GM12892 (cell line): Measurements from ENCODE around the gene SPSB1.
"Not testable (repeated sequence)": the region's sequence is repeated elsewhere in the genome, so short reads cannot be mapped to it uniquely, and the experiment has no call there.

Experiments used
- DNase-seq: peaks from one replicate; pipeline ENCODE4 v3.0.0; 2011; ENCODE audit not compliant: insufficient read length
- FAIRE-seq: peaks from 2 replicates; lab custom pipeline; 2011; peaks lifted over from hg19 to GRCh38; lab: Jason Lieb, UNC
- POLR2A ChIP-seq: IDR thresholded peaks from 2 replicates; pipeline ENCODE4 v1.6.1; 2011; ENCODE audit warnings: low read depth, low read length, control low read depth
- POLR2AphosphoS5 ChIP-seq: IDR thresholded peaks from 2 replicates; pipeline ENCODE4 v1.6.1; 2011; ENCODE audit warnings: low read depth, low read length, control low read depth
- TAF1 ChIP-seq: IDR thresholded peaks from 2 replicates; pipeline ENCODE4 v1.6.1; 2011; ENCODE audit warnings: low read depth, mild to moderate bottlenecking, control low read depth, low read length, borderline replicate concordance

Gene SPSB1

GRCh38 chr1:9384128-9384527 is 91.4 kb downstream of the SPSB1 start:
- no peak for DNase-seq
- no peak for TF ChIP-seq POLR2A
- no peak for TF ChIP-seq POLR2AphosphoS5
- TF ChIP-seq TAF1 = no peak
- no peak for FAIRE-seq

GRCh38 chr1:9384751-9385245 is 92.1 kb downstream of the SPSB1 start:
- DNase-seq (no peak), FAIRE-seq (no peak)
- TF ChIP-seq TAF1 (no peak), POLR2A (no peak)

- not testable (repeated sequence) for FAIRE-seq, DNase-seq
Measured at GRCh38 chr1:9385392-9385791, 92.7 kb downstream of the SPSB1 start.

- no peak for TF ChIP-seq POLR2A
- TF ChIP-seq POLR2AphosphoS5 = no peak
- no peak for TF ChIP-seq TAF1
- FAIRE-seq = peak; percentile 69
- peak; percentile 69 for DNase-seq
Measured at GRCh38 chr1:9385801-9386573, 93.3 kb downstream of the SPSB1 start.

GRCh38 chr1:9388335-9389180 is 95.9 kb downstream of the SPSB1 start:
- no peak for DNase-seq
- no peak for TF ChIP-seq POLR2A
- TF ChIP-seq TAF1 = no peak
- TF ChIP-seq POLR2AphosphoS5 = no peak
- no peak for FAIRE-seq

- TF ChIP-seq TAF1 = no peak
- TF ChIP-seq POLR2A = no peak
- no peak for TF ChIP-seq POLR2AphosphoS5
- peak; percentile 5 for FAIRE-seq
- DNase-seq = no peak
Measured at GRCh38 chr1:9389968-9390367, 97.3 kb downstream of the SPSB1 start.

- TF ChIP-seq TAF1 (no peak), POLR2A (no peak), POLR2AphosphoS5 (no peak)
- DNase-seq = no peak
- no peak for FAIRE-seq
Measured at GRCh38 chr1:9391620-9392019, 98.9 kb downstream of the SPSB1 start.

- no peak for DNase-seq
- no peak for FAIRE-seq
- TF ChIP-seq POLR2AphosphoS5 (no peak), TAF1 (no peak), POLR2A (no peak)
Measured at GRCh38 chr1:9394010-9394409, 101.3 kb downstream of the SPSB1 start.

GRCh38 chr1:9395018-9395417 is 102.3 kb downstream of the SPSB1 start:
- FAIRE-seq (no peak), DNase-seq (no peak)
- TF ChIP-seq POLR2A (no peak), TAF1 (no peak), POLR2AphosphoS5 (no peak)

GRCh38 chr1:9397047-9397446 is 104.4 kb downstream of the SPSB1 start:
- DNase-seq (no peak), FAIRE-seq (no peak)
- TF ChIP-seq POLR2AphosphoS5 (no peak), TAF1 (no peak), POLR2A (no peak)

GRCh38 chr1:9397997-9398526 is 105.4 kb downstream of the SPSB1 start:
- no peak for DNase-seq
- FAIRE-seq = no peak
- TF ChIP-seq TAF1 (no peak), POLR2AphosphoS5 (no peak), POLR2A (no peak)
